ENCODE results near the gene MCHR2.

- TF ChIP-seq CTCF (IDR thresholded peaks at IDR 0.05) (no peak), POLR2A (IDR thresholded peaks at IDR 0.05) (no peak)
Observed at GRCh38 chr6:99871641-99872040, 122.4 kb downstream of the MCHR2 start.
